Nephron progenitor cell (in vitro differentiated cells): ENCODE results near the gene ASAP2.

Source experiments
- DNase-seq: peaks from one replicate; pipeline ENCODE4 v3.0.0; 2021
- H3K27ac Mint-ChIP-seq: 2 replicates; pipeline ENCODE4 v1.8.0; 2021; ENCODE audit warnings: mild to moderate bottlenecking, moderate library complexity, mixed read lengths
- H3K27me3 Mint-ChIP-seq: 2 replicates; pipeline ENCODE4 v1.8.0; 2021; ENCODE audit warnings: mild to moderate bottlenecking, low read depth, mixed read lengths; ENCODE audit not compliant: poor library complexity
- H3K36me3 Mint-ChIP-seq: 2 replicates; pipeline ENCODE4 v1.8.0; 2021; ENCODE audit warnings: low read depth, mixed read lengths
- H3K4me1 Mint-ChIP-seq: 2 replicates; pipeline ENCODE4 v1.8.0; 2021; ENCODE audit warnings: mixed read lengths
- H3K4me3 Mint-ChIP-seq: 2 replicates; pipeline ENCODE4 v1.8.0; 2021; ENCODE audit warnings: mild to moderate bottlenecking, moderate library complexity, mixed read lengths
- H3K9me3 Mint-ChIP-seq: 2 replicates; pipeline ENCODE4 v1.8.0; 2021; ENCODE audit warnings: mild to moderate bottlenecking, moderate library complexity, mixed read lengths
- TF ChIP-seq, protein P1 (sequence below): fragments of 200-600 bp; sonication (generic); IDR thresholded peaks from 2 replicates; pipeline ENCODE4 v1.5.0; 2021; ENCODE audit warnings: antibody characterized with exemption

ASAP2 gene

DNA sequence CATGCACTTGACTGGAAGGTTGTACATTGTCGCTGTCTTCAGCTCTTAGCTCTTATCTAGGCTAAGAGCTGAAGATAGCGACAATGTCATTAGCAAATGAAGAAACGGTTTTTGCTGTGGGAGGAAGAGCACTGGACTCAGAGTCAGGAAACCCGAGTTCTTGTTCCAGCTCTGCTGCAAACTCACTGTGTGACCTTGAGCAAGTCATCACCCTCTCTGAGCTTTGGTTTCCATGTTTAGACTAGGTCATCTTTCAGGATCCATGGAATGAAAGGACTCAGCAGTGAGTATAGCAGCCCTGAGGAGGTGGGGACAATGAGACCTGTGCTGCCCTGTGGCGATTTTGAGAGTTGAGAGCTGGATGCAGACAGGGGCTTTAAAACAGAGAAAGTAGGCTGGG is 85.3 kb downstream of the ASAP2 start:
- TF ChIP-seq, protein P1, sequence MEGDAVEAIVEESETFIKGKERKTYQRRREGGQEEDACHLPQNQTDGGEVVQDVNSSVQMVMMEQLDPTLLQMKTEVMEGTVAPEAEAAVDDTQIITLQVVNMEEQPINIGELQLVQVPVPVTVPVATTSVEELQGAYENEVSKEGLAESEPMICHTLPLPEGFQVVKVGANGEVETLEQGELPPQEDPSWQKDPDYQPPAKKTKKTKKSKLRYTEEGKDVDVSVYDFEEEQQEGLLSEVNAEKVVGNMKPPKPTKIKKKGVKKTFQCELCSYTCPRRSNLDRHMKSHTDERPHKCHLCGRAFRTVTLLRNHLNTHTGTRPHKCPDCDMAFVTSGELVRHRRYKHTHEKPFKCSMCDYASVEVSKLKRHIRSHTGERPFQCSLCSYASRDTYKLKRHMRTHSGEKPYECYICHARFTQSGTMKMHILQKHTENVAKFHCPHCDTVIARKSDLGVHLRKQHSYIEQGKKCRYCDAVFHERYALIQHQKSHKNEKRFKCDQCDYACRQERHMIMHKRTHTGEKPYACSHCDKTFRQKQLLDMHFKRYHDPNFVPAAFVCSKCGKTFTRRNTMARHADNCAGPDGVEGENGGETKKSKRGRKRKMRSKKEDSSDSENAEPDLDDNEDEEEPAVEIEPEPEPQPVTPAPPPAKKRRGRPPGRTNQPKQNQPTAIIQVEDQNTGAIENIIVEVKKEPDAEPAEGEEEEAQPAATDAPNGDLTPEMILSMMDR: no peak
- H3K4me1 Mint-ChIP-seq: peaks cover 22% of the 10 kb centered on the region
- DNase-seq: no peak
- H3K27ac Mint-ChIP-seq: peak overlapping the region; percentile 72
- no peak overlapping the region for H3K4me3 Mint-ChIP-seq
- H3K36me3 Mint-ChIP-seq: peaks cover 29% of the 10 kb centered on the region
- no peaks in the 10 kb centered on the region for H3K9me3 Mint-ChIP-seq
- peaks cover 5% of the 10 kb centered on the region for H3K27me3 Mint-ChIP-seq

DNA sequence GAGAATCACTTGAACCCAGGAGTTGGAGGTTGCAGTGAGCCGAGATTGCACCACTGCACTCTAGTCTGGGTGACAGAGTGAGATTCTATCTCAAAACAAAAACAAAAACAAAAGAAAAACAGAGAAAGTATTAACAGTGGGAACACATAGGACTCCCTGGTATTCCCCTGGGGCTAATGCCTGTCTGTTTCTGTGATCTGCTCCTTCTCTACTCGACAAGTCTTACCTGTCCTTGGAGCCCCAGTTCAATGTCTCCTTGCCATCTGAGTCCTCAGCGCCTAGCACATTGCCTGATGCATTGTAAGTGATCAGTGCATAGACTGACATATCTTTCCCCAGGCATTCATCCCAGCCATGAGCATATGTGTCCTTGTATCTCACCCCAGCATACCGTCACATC is 85.8 kb downstream of the ASAP2 start:
- Mint-ChIP-seq H3K27ac (no peak overlapping the region), H3K4me1 (peaks cover 23% of the 10 kb centered on the region), H3K36me3 (peaks cover 23% of the 10 kb centered on the region), H3K4me3 (no peak overlapping the region), H3K27me3 (peaks cover 7% of the 10 kb centered on the region), H3K9me3 (no peaks in the 10 kb centered on the region)
- DNase-seq: no peak
- TF ChIP-seq, protein P1: no peak

DNA sequence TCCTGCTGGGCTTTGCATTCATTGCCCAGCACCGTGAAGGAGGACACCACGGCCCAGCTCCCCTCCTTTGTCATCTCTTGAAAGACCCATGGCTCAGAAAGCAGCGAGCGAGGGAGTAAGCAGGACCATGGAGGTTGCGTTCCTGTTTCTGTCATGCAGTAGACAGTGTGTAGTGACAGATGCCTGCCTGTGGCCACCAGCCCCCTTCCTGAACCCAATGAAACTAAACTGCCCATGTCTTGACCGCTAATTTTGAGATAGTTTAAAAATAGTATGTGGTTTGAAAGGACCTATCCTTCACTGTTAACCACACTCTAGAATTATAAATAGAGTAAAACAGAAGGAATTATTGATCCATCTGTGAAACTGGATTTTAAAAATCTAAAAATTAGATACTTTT is 88.2 kb downstream of the ASAP2 start:
- no peak overlapping the region for H3K27ac Mint-ChIP-seq
- TF ChIP-seq, protein P1: no peak
- H3K9me3 Mint-ChIP-seq: no peaks in the 10 kb centered on the region
- H3K4me3 Mint-ChIP-seq: no peak overlapping the region
- H3K36me3 Mint-ChIP-seq: peaks cover 24% of the 10 kb centered on the region
- peaks cover 10% of the 10 kb centered on the region for H3K27me3 Mint-ChIP-seq
- DNase-seq: no peak
- H3K4me1 Mint-ChIP-seq: peaks cover 31% of the 10 kb centered on the region

DNA sequence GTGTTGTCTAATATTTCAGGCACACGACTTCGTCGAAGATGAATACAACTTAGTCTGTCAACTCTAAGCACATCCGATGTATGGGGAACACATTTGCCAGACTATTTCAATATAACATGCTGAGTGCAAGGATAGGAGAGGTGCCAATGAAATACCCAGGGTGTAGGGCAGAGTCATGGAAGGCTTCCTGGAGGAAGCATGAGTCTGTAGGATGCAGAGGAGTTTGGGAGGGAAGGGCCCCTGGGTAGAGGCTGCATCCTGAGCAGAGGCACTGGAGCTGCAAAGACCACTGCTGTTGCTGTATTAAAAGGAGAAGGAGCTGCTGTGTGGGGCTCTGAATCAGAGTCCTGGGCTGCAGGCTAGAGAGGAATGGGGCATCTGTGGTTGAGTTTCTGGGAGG is 89.9 kb downstream of the ASAP2 start:
- H3K27ac Mint-ChIP-seq: peak overlapping the region; percentile 64
- H3K36me3 Mint-ChIP-seq: peaks cover 31% of the 10 kb centered on the region
- peaks cover 10% of the 10 kb centered on the region for H3K27me3 Mint-ChIP-seq
- no peaks in the 10 kb centered on the region for H3K9me3 Mint-ChIP-seq
- H3K4me1 Mint-ChIP-seq: peaks cover 40% of the 10 kb centered on the region
- TF ChIP-seq, protein P1: no peak
- no peak for DNase-seq
- H3K4me3 Mint-ChIP-seq: no peak overlapping the region

DNA sequence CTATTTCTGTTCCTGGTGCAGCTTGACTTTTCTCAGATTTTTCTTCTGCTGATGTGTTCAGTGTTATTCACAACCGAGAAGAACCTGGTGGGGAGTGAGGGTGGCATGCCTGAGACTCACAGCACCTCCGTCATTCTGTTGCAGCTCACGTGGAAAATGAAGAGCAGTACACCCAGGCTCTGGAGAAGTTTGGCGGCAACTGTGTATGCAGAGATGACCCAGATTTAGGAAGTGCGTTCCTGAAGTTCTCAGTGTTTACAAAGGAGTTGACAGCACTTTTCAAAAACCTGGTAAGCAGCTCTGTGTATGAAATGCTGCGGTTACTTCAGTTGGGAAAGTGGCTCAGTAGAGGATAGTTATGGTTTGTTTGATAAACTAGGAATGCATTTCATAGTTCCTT is 90.5 kb downstream of the ASAP2 start:
- TF ChIP-seq, protein P1: no peak
- Mint-ChIP-seq H3K27ac (no peak overlapping the region), H3K4me3 (no peak overlapping the region), H3K27me3 (peaks cover 10% of the 10 kb centered on the region), H3K9me3 (no peaks in the 10 kb centered on the region), H3K4me1 (peaks cover 40% of the 10 kb centered on the region), H3K36me3 (peaks cover 31% of the 10 kb centered on the region)
- no peak for DNase-seq

DNA sequence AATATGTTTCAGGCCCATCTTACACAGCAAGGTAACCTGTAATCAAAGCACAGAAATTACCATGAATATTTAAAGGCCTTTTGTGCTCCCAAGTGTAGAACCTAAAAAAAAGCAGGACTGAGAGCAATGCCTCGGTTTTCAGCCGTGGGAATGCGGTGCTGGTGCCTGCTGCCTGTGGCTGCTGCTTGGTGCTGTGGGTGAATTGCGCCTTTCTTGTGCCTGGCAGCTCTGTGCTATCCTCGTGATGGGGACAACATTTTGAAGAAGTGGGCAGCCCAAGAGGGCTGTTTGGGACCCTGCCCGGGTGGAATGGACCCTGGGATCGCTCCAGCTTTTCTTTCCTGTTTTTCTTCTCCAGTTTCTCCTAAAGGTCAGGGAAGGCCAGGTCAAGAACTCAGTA is 91.2 kb downstream of the ASAP2 start:
- Mint-ChIP-seq H3K27ac (no peak overlapping the region), H3K9me3 (no peaks in the 10 kb centered on the region)

More for the DNA sequence above, 91.2 kb downstream of the ASAP2 start:
- Mint-ChIP-seq H3K4me3 (no peak overlapping the region), H3K36me3 (peaks cover 28% of the 10 kb centered on the region), H3K4me1 (peaks cover 40% of the 10 kb centered on the region), H3K27me3 (peaks cover 10% of the 10 kb centered on the region)
- TF ChIP-seq, protein P1: no peak
- no peak for DNase-seq
